Articular chondrocyte of knee joint (primary cell): ENCODE data around the gene CYP2R1. TPM values are rescaled to one million over a fixed set of nuclear protein-coding genes. Genes with fewer than 3 reads are reported as not detected.

Experiments used
- small RNA-seq: library from RNA; depleted of rRNA; stranded (forward); fragments of <200 nt; gene quantifications from one replicate; pipeline ENCODE3, GENCODE V24; 2012
- total RNA-seq: library from RNA; depleted of rRNA; stranded (reverse); fragments of >200 nt; gene quantifications from 2 replicates; pipeline ENCODE4 v1.2.3, GENCODE V29; 2012

CYP2R1 gene, protein sequence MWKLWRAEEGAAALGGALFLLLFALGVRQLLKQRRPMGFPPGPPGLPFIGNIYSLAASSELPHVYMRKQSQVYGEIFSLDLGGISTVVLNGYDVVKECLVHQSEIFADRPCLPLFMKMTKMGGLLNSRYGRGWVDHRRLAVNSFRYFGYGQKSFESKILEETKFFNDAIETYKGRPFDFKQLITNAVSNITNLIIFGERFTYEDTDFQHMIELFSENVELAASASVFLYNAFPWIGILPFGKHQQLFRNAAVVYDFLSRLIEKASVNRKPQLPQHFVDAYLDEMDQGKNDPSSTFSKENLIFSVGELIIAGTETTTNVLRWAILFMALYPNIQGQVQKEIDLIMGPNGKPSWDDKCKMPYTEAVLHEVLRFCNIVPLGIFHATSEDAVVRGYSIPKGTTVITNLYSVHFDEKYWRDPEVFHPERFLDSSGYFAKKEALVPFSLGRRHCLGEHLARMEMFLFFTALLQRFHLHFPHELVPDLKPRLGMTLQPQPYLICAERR
- total RNA-seq, result 10.1 and 13.2 TPM in 2 replicates

DNA sequence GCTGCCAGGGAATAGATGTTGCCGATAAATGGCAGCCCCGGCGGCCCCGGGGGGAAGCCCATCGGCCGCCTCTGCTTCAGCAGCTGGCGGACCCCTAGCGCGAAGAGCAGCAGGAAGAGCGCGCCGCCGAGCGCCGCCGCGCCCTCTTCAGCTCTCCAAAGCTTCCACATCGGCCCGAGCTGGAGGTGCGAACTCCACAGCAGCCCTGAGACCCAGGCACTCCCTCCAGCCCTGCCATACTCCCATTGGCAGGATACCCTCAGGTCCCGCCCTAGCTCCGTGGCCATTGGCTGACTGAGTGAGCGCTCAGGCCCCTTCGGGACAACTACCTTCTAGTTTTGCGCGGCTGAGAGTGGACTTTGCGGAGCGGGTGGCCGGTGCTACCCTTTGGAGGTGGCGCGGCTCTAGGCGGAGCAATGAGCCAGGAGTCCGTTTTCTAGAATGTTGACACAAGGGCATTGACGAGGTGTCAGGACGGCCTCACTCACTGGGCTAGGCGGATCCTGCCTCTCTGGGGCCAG is at the start of gene CYP2R1:
CYP2R1 (minus strand) TSS at position 196 of the 521 bp plus-strand sequence; CDS start at position 170, 26 bp downstream.

Small RNA genes lying within 50 kb of the gene (small RNA-seq; reads per million reads assigned to genes)
- gene CALCP, result not detected

Other genes starting within 250 kb of the CYP2R1 start
- gene PDE3B, start 248.4 kb downstream of the CYP2R1 start, total RNA-seq, result 4.3 and 8.6 TPM in 2 replicates
- gene CALCA, start 80.1 kb upstream of the CYP2R1 start, total RNA-seq, result 0.22 TPM in 1 of 2 replicates, not detected in the other
- gene CALCB, start 181.4 kb upstream of the CYP2R1 start, total RNA-seq, result not detected in 2 replicates
- gene INSC, start 222.7 kb upstream of the CYP2R1 start, total RNA-seq, result 0.97 and 1.2 TPM in 2 replicates